ENCODE data around the gene LRWD1. TPM values are rescaled to one million over a fixed set of nuclear protein-coding genes. Genes with fewer than 3 reads are reported as not detected.

Gene LRWD1
- total and polyA plus RNA-seq, 2 of the 13 experiments (the other 11 are each of a cell fraction or from before 2014, with no cell fraction given) = 8.5 to 16.3 TPM

- no peaks in the 10 kb centered on the region for H3K9me3 ChIP-seq (ENCODE audit: low read length)
- no peak overlapping the region for H3K27ac ChIP-seq (ENCODE audit: extremely low read length, insufficient read depth, low read length)
- H2AFZ ChIP-seq (ENCODE audit: low read length) = no peak overlapping the region
- no peaks in the 10 kb centered on the region for H3K79me2 ChIP-seq (ENCODE audit: insufficient read depth, low read length)
- H3K36me3 ChIP-seq (replicated peaks in 1 of 2; ENCODE audit: control insufficient read depth in 1 of 2, insufficient read depth in 2 of 2, low read length in 2 of 2) = peaks cover 9 to 12% of the 10 kb centered on the region in 2 experiments; a peak in 3 of 5 replicates
- ATAC-seq = no peak
- 96% methylated on average over 10 of the region's 10 CpGs for WGBS (ENCODE audit: low lambda C conversion rate)
- POLR2A ChIA-PET = no interaction called here
- FAIRE-seq = no peak
- no peak overlapping the region for H3K4me2 ChIP-seq (ENCODE audit: low read depth, low read length)
- no peaks in the 10 kb centered on the region for H3K27me3 ChIP-seq (ENCODE audit: control insufficient read depth in 1 of 2, insufficient read depth in 2 of 2, low read length in 2 of 2)
- H3K4me3 ChIP-seq (replicated peaks in 1 of 3; ENCODE audit: insufficient read depth in 1 of 3, low read depth in 2 of 3, low read length in 3 of 3) = no peak overlapping the region
- CTCF ChIA-PET (ENCODE audit: low intra/inter-chr PET ratio, low total read pairs) = no interaction called here
- in situ Hi-C loops (cut with HindIII; ENCODE audit: extremely low pct_ligation_motif_present, low pct_unique_long_range_greater_than_20kb) = no loop called here
- peaks cover 10% of the 10 kb centered on the region for H3K4me1 ChIP-seq (ENCODE audit: insufficient read depth, low read length)
- intact Hi-C loops (cut with micrococcal nuclease; ENCODE audit: unreplicated experiment) = no loop called here
- DNase-seq (ENCODE audit: low spot score) = no peak
- H4K20me1 ChIP-seq (ENCODE audit: insufficient read depth, low read length) = no peaks in the 10 kb centered on the region
- TF ChIP-seq ATAD3A (CRISPR knock-in tag; IDR thresholded peaks at IDR 0.05) = no peak
- TF ChIP-seq ZNF773 (CRISPR knock-in tag; IDR thresholded peaks at IDR 0.05; ENCODE audit: borderline replicate concordance) = no peak
- H3K9ac ChIP-seq (ENCODE audit: insufficient read depth, low read depth, low read length) = no peak overlapping the region
- BruUV-seq (replicated peaks) = TSS peak; percentile 53
Measured at GRCh38 chr7:102456327-102456726, 8.5 kb upstream of the LRWD1 start.

GRCh38 chr7:102457352-102457924 is 7.3 kb upstream of the LRWD1 start:
- peaks cover 1% of the 10 kb centered on the region for H3K79me2 ChIP-seq (ENCODE audit: insufficient read depth, low read length)
- FAIRE-seq (no peak), DNase-seq (ENCODE audit: low spot score) (no peak), ATAC-seq (no peak)
- intact Hi-C loops (cut with micrococcal nuclease; ENCODE audit: unreplicated experiment) = no loop called here
- no TSS peak for BruUV-seq (replicated peaks)
- no peak overlapping the region for H3K4me3 ChIP-seq (replicated peaks in 1 of 3; ENCODE audit: insufficient read depth in 1 of 3, low read depth in 2 of 3, low read length in 3 of 3)
- H3K36me3 ChIP-seq (replicated peaks in 1 of 2; ENCODE audit: control insufficient read depth in 1 of 2, insufficient read depth in 2 of 2, low read length in 2 of 2) = peaks cover 9 to 12% of the 10 kb centered on the region in 2 experiments; a peak in 3 of 5 replicates
- in situ Hi-C loops (cut with HindIII; ENCODE audit: extremely low pct_ligation_motif_present, low pct_unique_long_range_greater_than_20kb) = no loop called here
- H3K27me3 ChIP-seq (ENCODE audit: control insufficient read depth in 1 of 2, insufficient read depth in 2 of 2, low read length in 2 of 2) = no peaks in the 10 kb centered on the region
- no peak overlapping the region for H2AFZ ChIP-seq (ENCODE audit: low read length)
- TF ChIP-seq NFE2L2 (IDR thresholded peaks at IDR 0.05; ENCODE audit: low read length) (no peak), FOSL2 (CRISPR knock-in tag; IDR thresholded peaks at IDR 0.05) (no peak), ATF4 (CRISPR knock-in tag; IDR thresholded peaks at IDR 0.05) (no peak), AGO2 (optimal IDR thresholded peaks at IDR 0.05; ENCODE audit: low read depth, low read length) (peak; percentile 22), HNRNPH1 (optimal IDR thresholded peaks at IDR 0.05; ENCODE audit: low read depth, low read length) (no peak), SMAD3 (CRISPR knock-in tag; IDR thresholded peaks at IDR 0.05) (no peak), RBFOX2 (IDR thresholded peaks at IDR 0.05; ENCODE audit: low read depth, low read length) (peak; percentile 34; the same call in 1 of the 2 replicates)
- 94% methylated on average over 17 of the region's 40 CpGs for WGBS (ENCODE audit: low lambda C conversion rate)
- H3K4me2 ChIP-seq (ENCODE audit: low read depth, low read length) = no peak overlapping the region
- H3K4me1 ChIP-seq (ENCODE audit: insufficient read depth, low read length) = 0 out of 2 replicates have a peak, but pooled peaks cover 1% of the 10 kb centered on the region
- H3K9ac ChIP-seq (ENCODE audit: insufficient read depth, low read depth, low read length) = no peak overlapping the region
- no peaks in the 10 kb centered on the region for H3K9me3 ChIP-seq (ENCODE audit: low read length)
- H3K27ac ChIP-seq (ENCODE audit: extremely low read length, insufficient read depth, low read length) = no peak overlapping the region
- ChIA-PET POLR2A (no interaction called here), CTCF (ENCODE audit: low intra/inter-chr PET ratio, low total read pairs) (no interaction called here)
- no peaks in the 10 kb centered on the region for H4K20me1 ChIP-seq (ENCODE audit: insufficient read depth, low read length)
